Measurements from ENCODE around the gene FGF21.
"Not testable (repeated sequence)": the region's sequence is repeated elsewhere in the genome, so short reads cannot be mapped to it uniquely, and the experiment has no call there.

FGF21 gene

GRCh38 chr19:48751845-48752495, 3.4 kb upstream of the FGF21 start:
- no peak for DNase-seq (ENCODE audit: low read depth)

- peak; percentile 67 for DNase-seq (ENCODE audit: low read depth)
These were observed 2.6 kb upstream of the FGF21 start, which contains the start of gene FUT1 for GRCh38 chr19:48752496-48753365. Gene FUT1, minus strand, starts transcription at chr19:48752641. Its CDS starts 1,360 bp downstream, at chr19:48751281.

GRCh38 chr19:48755787-48756186, 463 bp downstream of the FGF21 start:
- no peak for DNase-seq (ENCODE audit: low read depth)

- DNase-seq (ENCODE audit: low read depth), result no peak
These were observed 888 bp downstream of the FGF21 start for GRCh38 chr19:48756212-48756611.

GRCh38 chr19:48756686-48757085, 1.4 kb downstream of the FGF21 start:
- DNase-seq (ENCODE audit: low read depth), result no peak

GRCh38 chr19:48757089-48757675, 1.9 kb downstream of the FGF21 start:
- no peak for DNase-seq (ENCODE audit: low read depth)

GRCh38 chr19:48757741-48758144, 2.4 kb downstream of the FGF21 start:
- no peak for DNase-seq (ENCODE audit: low read depth)

- DNase-seq (ENCODE audit: low read depth), result no peak
These were observed 5.3 kb downstream of the FGF21 start for GRCh38 chr19:48760504-48761205.

- DNase-seq (ENCODE audit: low read depth), result not testable (repeated sequence)
These were observed 10.5 kb downstream of the FGF21 start for GRCh38 chr19:48765816-48766215.

- DNase-seq (ENCODE audit: low read depth), result not testable (repeated sequence)
These were observed 12.9 kb downstream of the FGF21 start for GRCh38 chr19:48768171-48768753.

GRCh38 chr19:48768994-48769713, 13.8 kb downstream of the FGF21 start:
- DNase-seq (ENCODE audit: low read depth), result no peak

- peak; percentile 83 for DNase-seq (ENCODE audit: low read depth)
These were observed 14.9 kb downstream of the FGF21 start for GRCh38 chr19:48770266-48770665.

- DNase-seq (ENCODE audit: low read depth), result no peak
These were observed 15.6 kb downstream of the FGF21 start for GRCh38 chr19:48770734-48771472.

- no peak for DNase-seq (ENCODE audit: low read depth)
These were observed 17.2 kb downstream of the FGF21 start for GRCh38 chr19:48772503-48772953.

- DNase-seq (ENCODE audit: low read depth), result no peak
These were observed 21.8 kb downstream of the FGF21 start for GRCh38 chr19:48777139-48777538.

GRCh38 chr19:48777720-48778119, 22.4 kb downstream of the FGF21 start:
- no peak for DNase-seq (ENCODE audit: low read depth)

GRCh38 chr19:48779636-48780035, 24.3 kb downstream of the FGF21 start:
- no peak for DNase-seq (ENCODE audit: low read depth)

- DNase-seq (ENCODE audit: low read depth), result peak; percentile 63
These were observed 25.5 kb downstream of the FGF21 start for GRCh38 chr19:48780631-48781391.

- peak; percentile 20 for DNase-seq (ENCODE audit: low read depth)
These were observed 29.2 kb downstream of the FGF21 start for GRCh38 chr19:48784527-48784926.

GRCh38 chr19:48786422-48786821, 31.1 kb downstream of the FGF21 start:
- not testable (repeated sequence) for DNase-seq (ENCODE audit: low read depth)
